Lower leg skin (tissue), 3 donors: ENCODE results near the gene AGMO.

Experiments used
- POLR2A ChIP-seq, 2 donors: fragments of 450-650 bp; IDR thresholded peaks; one replicate each; pipeline ENCODE4 v1.6.1; 2016 to 2017; ENCODE audit warnings: antibody characterized with exemption in 2 of 2, mild to moderate bottlenecking in 1 of 2, moderate library complexity in 1 of 2
- TF ChIP-seq, protein P1 (sequence below), 3 donors: fragments of 450-650 bp; IDR thresholded peaks; one replicate each; pipeline ENCODE4 v1.5.1; 2016; ENCODE audit warnings: antibody characterized with exemption in 3 of 3, mild to moderate bottlenecking in 3 of 3, moderate library complexity in 2 of 3

- TF ChIP-seq, protein P1, sequence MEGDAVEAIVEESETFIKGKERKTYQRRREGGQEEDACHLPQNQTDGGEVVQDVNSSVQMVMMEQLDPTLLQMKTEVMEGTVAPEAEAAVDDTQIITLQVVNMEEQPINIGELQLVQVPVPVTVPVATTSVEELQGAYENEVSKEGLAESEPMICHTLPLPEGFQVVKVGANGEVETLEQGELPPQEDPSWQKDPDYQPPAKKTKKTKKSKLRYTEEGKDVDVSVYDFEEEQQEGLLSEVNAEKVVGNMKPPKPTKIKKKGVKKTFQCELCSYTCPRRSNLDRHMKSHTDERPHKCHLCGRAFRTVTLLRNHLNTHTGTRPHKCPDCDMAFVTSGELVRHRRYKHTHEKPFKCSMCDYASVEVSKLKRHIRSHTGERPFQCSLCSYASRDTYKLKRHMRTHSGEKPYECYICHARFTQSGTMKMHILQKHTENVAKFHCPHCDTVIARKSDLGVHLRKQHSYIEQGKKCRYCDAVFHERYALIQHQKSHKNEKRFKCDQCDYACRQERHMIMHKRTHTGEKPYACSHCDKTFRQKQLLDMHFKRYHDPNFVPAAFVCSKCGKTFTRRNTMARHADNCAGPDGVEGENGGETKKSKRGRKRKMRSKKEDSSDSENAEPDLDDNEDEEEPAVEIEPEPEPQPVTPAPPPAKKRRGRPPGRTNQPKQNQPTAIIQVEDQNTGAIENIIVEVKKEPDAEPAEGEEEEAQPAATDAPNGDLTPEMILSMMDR (IDR thresholded peaks at IDR 0.05): no peak
- TF ChIP-seq POLR2A (IDR thresholded peaks at IDR 0.05): no peak
Measured at GRCh38 chr7:15309872-15310271, 251.9 kb downstream of the AGMO start.
